OCI-LY3 (cell line): ENCODE measurements around the gene GALNT2.

ENCODE experiments used
- H2AFZ ChIP-seq: fragments of 200-600, 300-600 bp; shearing (Covaris generic); 2 replicates; pipeline ENCODE4 v1.6.0; 2014; ENCODE audit warnings: antibody characterized with exemption, low read depth, low read length
- H3K27ac ChIP-seq: fragments of 200-600, 300-600 bp; sonication (generic); 2 replicates; pipeline ENCODE4 v1.5.1; 2014; ENCODE audit warnings: mild to moderate bottlenecking, low read length, moderate library complexity, mixed read lengths
- H3K27me3 ChIP-seq: fragments of 200-600, 300-600 bp; sonication (generic); 2 replicates; pipeline ENCODE4 v1.6.1; 2014; ENCODE audit warnings: low read depth, low read length, mixed read lengths
- H3K36me3 ChIP-seq: fragments of 200-600, 300-600 bp; sonication (generic); replicated peaks from 2 replicates; pipeline ENCODE3; 2014; ENCODE audit warnings: low read depth, low read length, mixed read lengths
- H3K4me1 ChIP-seq: fragments of 300-600, 200-600 bp; sonication (generic); 2 replicates; pipeline ENCODE4 v1.6.1; 2014; ENCODE audit warnings: low read length, mixed read lengths
- H3K4me2 ChIP-seq: fragments of 200-600, 300-600 bp; sonication (generic); 2 replicates; pipeline ENCODE4 v1.6.1; 2014; ENCODE audit warnings: low read length, mixed read lengths
- H3K4me3 ChIP-seq: fragments of 300-600, 200-600 bp; sonication (generic); 2 replicates; pipeline ENCODE4 v1.5.1; 2014; ENCODE audit warnings: antibody characterized with exemption, mild to moderate bottlenecking, low read length, moderate library complexity
- H3K79me2 ChIP-seq: fragments of 300-600, 200-600 bp; shearing (Covaris generic); 2 replicates; pipeline ENCODE4 v1.6.1; 2014; ENCODE audit warnings: mild to moderate bottlenecking, low read length, mixed read lengths
- H3K9ac ChIP-seq: fragments of 300-600, 200-600 bp; shearing (Covaris generic); 2 replicates; pipeline ENCODE4 v1.6.0; 2014; ENCODE audit warnings: mild to moderate bottlenecking, low read length, moderate library complexity
- H3K9me3 ChIP-seq: fragments of 200-600, 300-600 bp; shearing (Covaris generic); 2 replicates; pipeline ENCODE4 v1.6.1; 2014; ENCODE audit warnings: low read length, mixed read lengths; ENCODE audit not compliant: insufficient read depth
- H4K20me1 ChIP-seq: fragments of 200-600, 300-600 bp; sonication (generic); 2 replicates; pipeline ENCODE4 v1.6.1; 2016; ENCODE audit warnings: low read length, mixed read lengths; ENCODE audit not compliant: insufficient read depth
- CTCF ChIP-seq: fragments of 200-600, 300-600 bp; sonication (generic); IDR thresholded peaks from 2 replicates; pipeline ENCODE4 v1.5.1; 2014; ENCODE audit warnings: antibody characterized with exemption, low read length, low read depth
- EZH2phosphoT487 ChIP-seq: fragments of 200-600 bp; shearing (Covaris generic); IDR thresholded peaks from 2 replicates; pipeline ENCODE4 v1.6.1; 2018; ENCODE audit warnings: antibody characterized with exemption, mixed run types, low read depth

The GALNT2 gene

DNA sequence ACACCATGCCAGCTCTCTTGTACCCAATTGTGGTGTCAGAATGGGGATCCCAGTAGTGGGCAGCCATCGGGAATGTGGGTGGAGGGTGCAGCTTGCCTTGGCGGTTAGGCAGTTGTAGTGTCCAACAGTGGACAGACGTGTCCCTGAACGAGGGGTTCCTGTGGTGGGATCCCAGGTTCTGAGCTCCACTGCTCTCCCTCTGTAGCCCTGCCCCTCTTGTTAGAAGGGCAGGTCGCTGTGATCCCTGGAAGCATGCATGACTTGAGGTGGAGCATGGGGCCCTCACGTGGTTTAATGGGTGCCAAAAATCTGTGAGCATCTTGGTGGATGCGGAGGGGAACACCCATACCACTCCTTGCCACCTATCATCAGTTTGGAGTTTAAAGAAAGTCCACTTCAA, 4.3 kb downstream of the GALNT2 start:
- H4K20me1 ChIP-seq, result peaks cover 78% of the 10 kb centered on the region
- peaks cover 87% of the 10 kb centered on the region for H3K79me2 ChIP-seq
- H3K27me3 ChIP-seq, result no peaks in the 10 kb centered on the region
- peaks cover 6% of the 10 kb centered on the region for H3K36me3 ChIP-seq
- no peak overlapping the region for H3K27ac ChIP-seq
- no peaks in the 10 kb centered on the region for H3K9me3 ChIP-seq
- H3K4me1 ChIP-seq, result peaks cover 11% of the 10 kb centered on the region
- no peak overlapping the region for H3K4me2 ChIP-seq
- TF ChIP-seq CTCF, result no peak
- TF ChIP-seq EZH2phosphoT487, result no peak
- no peak overlapping the region for H3K4me3 ChIP-seq
- H3K9ac ChIP-seq, result no peak overlapping the region
- no peak overlapping the region for H2AFZ ChIP-seq

DNA sequence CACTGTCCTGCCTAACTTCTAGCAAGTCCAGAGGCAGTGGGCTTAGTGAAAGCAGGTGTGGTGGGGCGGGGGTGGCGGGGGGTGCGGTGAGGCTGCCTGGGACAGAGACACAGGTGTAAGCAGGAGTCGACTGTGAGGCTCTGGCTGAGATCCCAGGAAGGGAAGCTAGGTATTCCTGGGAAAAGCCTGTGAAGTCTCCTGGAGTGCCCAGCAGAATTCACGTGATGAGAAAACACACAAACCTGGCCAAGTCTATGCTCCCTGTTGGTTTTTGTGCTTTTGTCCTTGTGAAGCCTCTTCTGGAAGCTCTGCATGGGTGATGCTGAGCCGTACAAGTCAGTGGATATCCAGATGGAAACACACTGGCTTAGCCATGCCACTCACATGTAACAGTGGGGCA, 5.3 kb downstream of the GALNT2 start:
- H3K9ac ChIP-seq, result no peak overlapping the region
- no peaks in the 10 kb centered on the region for H3K9me3 ChIP-seq
- peaks cover 97% of the 10 kb centered on the region for H3K79me2 ChIP-seq
- no peak overlapping the region for H3K4me3 ChIP-seq
- H3K4me1 ChIP-seq, result peaks cover 11% of the 10 kb centered on the region
- H2AFZ ChIP-seq, result no peak overlapping the region
- no peak overlapping the region for H3K27ac ChIP-seq
- peaks cover 87% of the 10 kb centered on the region for H4K20me1 ChIP-seq
- no peak overlapping the region for H3K4me2 ChIP-seq
- H3K27me3 ChIP-seq, result no peaks in the 10 kb centered on the region
- H3K36me3 ChIP-seq, result peaks cover 7% of the 10 kb centered on the region
- TF ChIP-seq EZH2phosphoT487 (no peak), CTCF (no peak)

DNA sequence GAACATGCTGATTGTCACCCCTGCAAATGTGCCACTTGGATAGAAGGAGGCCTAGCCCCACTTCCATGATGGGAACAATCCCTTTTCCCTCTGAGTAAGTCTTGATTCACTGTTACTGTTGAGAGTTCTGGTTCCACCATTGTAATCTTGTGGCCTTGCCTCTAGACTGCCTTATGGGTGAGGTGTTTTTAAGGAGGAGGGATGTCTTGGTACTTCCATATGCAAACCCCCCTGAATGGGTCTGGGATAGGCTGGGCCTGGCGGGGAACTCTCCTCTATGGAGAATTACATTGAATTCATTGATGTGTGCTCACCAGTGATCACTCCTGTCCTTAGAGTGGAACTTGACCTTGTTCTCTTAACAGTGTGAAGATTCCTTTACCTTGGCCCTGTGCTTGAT, 5.8 kb downstream of the GALNT2 start:
- Histone ChIP-seq H3K9me3 (no peaks in the 10 kb centered on the region), H3K9ac (no peak overlapping the region), H3K4me2 (no peak overlapping the region), H3K27ac (no peak overlapping the region), H3K27me3 (no peaks in the 10 kb centered on the region), H3K79me2 (peaks cover 97% of the 10 kb centered on the region), H4K20me1 (peaks cover 93% of the 10 kb centered on the region), H3K4me1 (peaks cover 11% of the 10 kb centered on the region), H2AFZ (no peak overlapping the region), H3K36me3 (peaks cover 10% of the 10 kb centered on the region), H3K4me3 (no peak overlapping the region)
- TF ChIP-seq CTCF, result no peak
- no peak for TF ChIP-seq EZH2phosphoT487

DNA sequence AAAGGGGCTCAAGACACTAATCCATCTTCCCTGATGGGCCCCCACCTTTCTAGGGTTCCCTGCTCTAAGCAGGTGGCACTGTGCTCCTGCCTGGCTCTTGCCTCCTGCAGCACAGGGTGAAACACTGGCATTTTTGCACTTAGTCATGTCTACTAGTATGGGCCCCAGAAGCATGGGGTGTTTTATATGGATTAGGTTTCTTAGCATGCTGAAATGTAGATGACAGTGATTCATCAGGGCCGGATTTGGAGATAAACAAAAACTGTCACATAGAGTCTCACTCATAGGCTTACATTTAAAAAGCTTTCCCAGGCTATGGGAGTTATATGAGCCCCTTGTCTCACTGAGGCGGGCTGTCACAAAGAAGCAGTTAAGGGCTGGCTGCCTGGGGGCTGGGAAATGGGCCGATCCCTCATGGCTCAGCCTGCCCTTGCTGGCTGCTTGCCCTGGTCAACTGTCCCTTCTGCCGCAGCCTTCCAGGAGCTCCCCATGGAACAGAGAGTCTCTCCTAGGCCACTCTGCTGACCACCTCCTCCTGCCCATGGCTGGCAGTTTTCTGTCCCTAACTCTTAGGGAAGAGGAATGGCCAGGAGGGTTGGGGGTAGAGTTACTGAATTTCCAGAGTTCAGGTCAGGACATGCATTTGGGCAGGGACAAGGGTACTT, 6.5 kb downstream of the GALNT2 start:
- no peak overlapping the region for H3K9ac ChIP-seq
- TF ChIP-seq EZH2phosphoT487 (no peak), CTCF (no peak)
- H3K27me3 ChIP-seq, result no peaks in the 10 kb centered on the region
- H4K20me1 ChIP-seq, result peaks cover 94% of the 10 kb centered on the region
- H3K4me2 ChIP-seq, result no peak overlapping the region
- no peak overlapping the region for H2AFZ ChIP-seq
- peaks cover 97% of the 10 kb centered on the region for H3K79me2 ChIP-seq
- peaks cover 11% of the 10 kb centered on the region for H3K36me3 ChIP-seq
- H3K4me3 ChIP-seq, result no peak overlapping the region
- no peaks in the 10 kb centered on the region for H3K9me3 ChIP-seq
- peaks cover 10% of the 10 kb centered on the region for H3K4me1 ChIP-seq
- no peak overlapping the region for H3K27ac ChIP-seq
